Stimulated activated naive CD8-positive, alpha-beta T cell treated with anti-CD3 and anti-CD28 coated beads, Interleukin-15, Interleukin-2, amounts not matched to agents 100 ng/mL and 50 ng/mL, for 24 hours (primary cell): ENCODE measurements around the gene COIL.

Experiments
- H3K27ac Mint-ChIP-seq: one replicate; pipeline ENCODE4 v1.8.0; 2021; ENCODE audit warnings: mild to moderate bottlenecking, mixed read lengths
- H3K27me3 Mint-ChIP-seq: one replicate; pipeline ENCODE4 v1.8.0; 2021; ENCODE audit warnings: mixed read lengths
- H3K36me3 Mint-ChIP-seq: one replicate; pipeline ENCODE4 v1.8.0; 2021; ENCODE audit warnings: low read depth, mixed read lengths
- H3K4me1 Mint-ChIP-seq: one replicate; pipeline ENCODE4 v1.8.0; 2021; ENCODE audit warnings: low read depth, mixed read lengths
- H3K4me3 Mint-ChIP-seq: one replicate; pipeline ENCODE4 v1.8.0; 2021; ENCODE audit warnings: mild to moderate bottlenecking, mixed read lengths
- H3K9me3 Mint-ChIP-seq: one replicate; pipeline ENCODE4 v1.8.0; 2021; ENCODE audit warnings: mixed read lengths

The COIL gene, protein sequence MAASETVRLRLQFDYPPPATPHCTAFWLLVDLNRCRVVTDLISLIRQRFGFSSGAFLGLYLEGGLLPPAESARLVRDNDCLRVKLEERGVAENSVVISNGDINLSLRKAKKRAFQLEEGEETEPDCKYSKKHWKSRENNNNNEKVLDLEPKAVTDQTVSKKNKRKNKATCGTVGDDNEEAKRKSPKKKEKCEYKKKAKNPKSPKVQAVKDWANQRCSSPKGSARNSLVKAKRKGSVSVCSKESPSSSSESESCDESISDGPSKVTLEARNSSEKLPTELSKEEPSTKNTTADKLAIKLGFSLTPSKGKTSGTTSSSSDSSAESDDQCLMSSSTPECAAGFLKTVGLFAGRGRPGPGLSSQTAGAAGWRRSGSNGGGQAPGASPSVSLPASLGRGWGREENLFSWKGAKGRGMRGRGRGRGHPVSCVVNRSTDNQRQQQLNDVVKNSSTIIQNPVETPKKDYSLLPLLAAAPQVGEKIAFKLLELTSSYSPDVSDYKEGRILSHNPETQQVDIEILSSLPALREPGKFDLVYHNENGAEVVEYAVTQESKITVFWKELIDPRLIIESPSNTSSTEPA

GRCh38 chr17:56960596-56961538, at the start of gene COIL:
TSS of gene COIL (minus strand) at chr17:56961050. CDS start at chr17:56961019, 31 bp downstream.
- Mint-ChIP-seq H3K27ac (peak within 1 kb of the TSS; percentile 85), H3K4me1 (peaks cover 26% of the 10 kb centered on the region), H3K27me3 (no peaks in the 10 kb centered on the region), H3K4me3 (peak within 1 kb of the TSS; percentile 84), H3K36me3 (no peaks in the 10 kb centered on the region), H3K9me3 (no peaks in the 10 kb centered on the region)

DNA sequence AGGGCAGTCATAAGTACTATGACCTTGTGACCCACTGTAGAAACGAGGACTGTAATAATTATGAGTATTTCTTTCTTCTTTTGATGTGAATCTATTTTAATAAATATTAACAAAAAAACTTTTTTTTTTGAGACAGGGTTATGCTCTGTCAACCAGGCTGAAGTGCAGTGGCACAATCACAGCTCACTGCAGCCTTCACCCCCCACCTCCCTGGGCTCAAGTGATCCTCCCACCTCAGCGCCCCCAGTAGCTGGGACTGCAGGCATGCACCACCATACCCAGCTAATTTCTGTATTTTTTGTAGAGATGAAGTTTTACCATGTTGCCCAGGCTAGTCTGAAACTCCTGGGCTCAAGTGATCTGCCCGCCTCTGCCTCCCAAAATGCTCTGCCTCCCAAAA, 49.6 kb upstream of the COIL start:
- Mint-ChIP-seq H3K27ac (no peak overlapping the region), H3K4me1 (peaks cover 16% of the 10 kb centered on the region), H3K4me3 (peak overlapping the region; percentile 49), H3K9me3 (no peaks in the 10 kb centered on the region), H3K27me3 (no peaks in the 10 kb centered on the region), H3K36me3 (no peaks in the 10 kb centered on the region)

GRCh38 chr17:57009737-57010445, 49.0 kb upstream of the COIL start:
- no peaks in the 10 kb centered on the region for H3K27me3 Mint-ChIP-seq
- no peaks in the 10 kb centered on the region for H3K9me3 Mint-ChIP-seq
- H3K27ac Mint-ChIP-seq, result no peak overlapping the region
- peaks cover 20% of the 10 kb centered on the region for H3K4me1 Mint-ChIP-seq
- peak overlapping the region; percentile 49 for H3K4me3 Mint-ChIP-seq
- H3K36me3 Mint-ChIP-seq, result no peaks in the 10 kb centered on the region

DNA sequence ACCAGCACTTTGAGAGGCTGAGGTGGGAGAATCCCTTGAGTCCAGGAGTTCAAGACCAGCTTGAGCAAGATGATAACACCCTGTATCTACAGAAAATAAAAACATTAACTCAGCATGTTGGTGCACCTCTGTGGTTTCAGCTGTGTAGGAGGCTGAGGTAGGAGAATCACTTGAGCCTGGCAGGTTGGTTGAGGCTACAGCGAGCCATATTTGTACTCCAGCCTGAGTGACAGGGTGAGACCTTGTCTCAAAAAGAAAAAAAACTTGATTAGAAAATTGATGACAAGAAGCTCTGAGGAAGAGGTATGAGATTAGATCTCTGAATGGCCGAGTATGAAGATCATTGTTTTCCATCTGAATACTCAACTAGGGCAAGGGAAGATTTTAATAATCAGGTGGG, 48.1 kb upstream of the COIL start:
- H3K9me3 Mint-ChIP-seq, result no peaks in the 10 kb centered on the region
- H3K36me3 Mint-ChIP-seq, result no peaks in the 10 kb centered on the region
- no peak overlapping the region for H3K27ac Mint-ChIP-seq
- no peaks in the 10 kb centered on the region for H3K27me3 Mint-ChIP-seq
- no peak overlapping the region for H3K4me3 Mint-ChIP-seq
- peaks cover 23% of the 10 kb centered on the region for H3K4me1 Mint-ChIP-seq

DNA sequence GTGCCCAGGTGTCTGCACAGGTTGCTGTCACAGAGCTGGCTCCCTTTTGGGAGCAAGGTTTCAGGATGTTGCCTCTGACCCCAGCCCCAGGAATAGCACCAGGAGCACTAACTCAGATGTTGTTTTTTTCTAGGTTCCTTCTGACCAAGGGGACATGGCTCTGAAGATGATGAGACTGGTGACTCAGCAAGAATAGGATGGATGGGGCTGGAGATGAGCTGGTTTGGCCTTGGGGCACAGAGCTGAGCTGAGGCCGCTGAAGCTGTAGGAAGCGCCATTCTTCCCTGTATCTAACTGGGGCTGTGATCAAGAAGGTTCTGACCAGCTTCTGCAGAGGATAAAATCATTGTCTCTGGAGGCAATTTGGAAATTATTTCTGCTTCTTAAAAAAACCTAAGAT, 45.2 kb upstream of the COIL start:
- Mint-ChIP-seq H3K4me1 (peaks cover 28% of the 10 kb centered on the region), H3K9me3 (no peaks in the 10 kb centered on the region), H3K36me3 (peaks cover 3% of the 10 kb centered on the region), H3K4me3 (no peak overlapping the region), H3K27ac (no peak overlapping the region), H3K27me3 (no peaks in the 10 kb centered on the region)

DNA sequence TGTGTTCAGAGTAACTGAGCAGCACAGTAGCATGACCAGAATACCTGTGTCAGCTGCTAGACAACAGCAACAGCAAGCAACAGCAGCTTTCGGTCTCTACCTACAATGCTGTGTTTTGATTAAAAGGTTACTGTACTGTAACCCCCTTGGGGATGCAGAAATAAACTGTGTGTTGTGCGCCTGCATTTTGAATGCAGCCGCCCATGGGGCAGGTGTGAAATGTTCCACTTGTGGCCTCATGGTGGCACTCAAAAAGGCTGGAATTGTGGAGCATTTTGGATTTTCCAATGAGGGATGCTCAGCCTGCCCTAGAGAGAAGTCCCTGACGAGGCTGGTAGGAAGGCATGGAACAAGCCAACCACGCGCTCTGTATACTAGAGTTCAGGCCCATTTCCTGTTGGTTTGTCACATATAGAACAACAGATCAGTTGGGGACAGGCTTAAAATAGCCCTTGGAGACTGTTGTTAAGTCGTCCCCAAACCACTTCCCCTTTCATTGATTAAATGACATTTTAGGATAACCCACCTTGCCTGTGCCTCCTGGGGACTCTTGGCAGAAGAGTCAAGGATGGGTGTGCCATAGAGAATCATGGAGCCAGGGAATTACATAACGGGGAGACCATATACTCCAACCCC, 44.2 kb upstream of the COIL start:
- H3K4me1 Mint-ChIP-seq, result peaks cover 22% of the 10 kb centered on the region
- peaks cover 3% of the 10 kb centered on the region for H3K36me3 Mint-ChIP-seq
- no peak overlapping the region for H3K27ac Mint-ChIP-seq
- no peaks in the 10 kb centered on the region for H3K9me3 Mint-ChIP-seq
- H3K27me3 Mint-ChIP-seq, result no peaks in the 10 kb centered on the region
- H3K4me3 Mint-ChIP-seq, result no peak overlapping the region

DNA sequence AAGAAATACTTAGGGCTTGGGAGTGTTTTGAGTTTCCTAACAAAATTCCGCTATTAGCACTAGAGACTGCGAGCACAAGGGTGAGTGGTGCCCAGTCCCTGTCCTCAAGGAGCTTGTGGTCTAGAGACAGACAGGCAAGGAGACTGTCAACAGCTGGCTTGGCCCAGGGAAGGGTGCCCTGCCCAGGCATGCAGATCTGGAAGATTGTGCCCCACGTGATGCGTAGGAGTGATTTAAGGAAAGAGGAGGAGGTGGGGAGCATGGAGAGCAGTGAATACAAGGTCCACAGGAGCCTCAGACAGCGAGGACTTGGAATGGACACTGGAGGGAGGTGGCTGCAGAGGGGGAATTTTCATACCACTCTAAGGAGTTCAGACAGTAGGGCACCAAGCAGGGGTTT, 42.1 kb upstream of the COIL start:
- Mint-ChIP-seq H3K27ac (peak overlapping the region; percentile 21), H3K4me1 (peaks cover 16% of the 10 kb centered on the region), H3K4me3 (no peak overlapping the region), H3K36me3 (peaks cover 12% of the 10 kb centered on the region), H3K27me3 (no peaks in the 10 kb centered on the region), H3K9me3 (no peaks in the 10 kb centered on the region)

GRCh38 chr17:57001541-57001940, 40.7 kb upstream of the COIL start:
- Mint-ChIP-seq H3K36me3 (peaks cover 14% of the 10 kb centered on the region), H3K27ac (no peak overlapping the region), H3K4me3 (no peak overlapping the region), H3K4me1 (peaks cover 16% of the 10 kb centered on the region), H3K27me3 (no peaks in the 10 kb centered on the region), H3K9me3 (no peaks in the 10 kb centered on the region)

GRCh38 chr17:56997313-56997712, 36.5 kb upstream of the COIL start:
- Mint-ChIP-seq H3K27ac (no peak overlapping the region), H3K36me3 (peaks cover 20% of the 10 kb centered on the region), H3K27me3 (no peaks in the 10 kb centered on the region), H3K4me1 (no peaks in the 10 kb centered on the region), H3K4me3 (no peak overlapping the region), H3K9me3 (no peaks in the 10 kb centered on the region)

DNA sequence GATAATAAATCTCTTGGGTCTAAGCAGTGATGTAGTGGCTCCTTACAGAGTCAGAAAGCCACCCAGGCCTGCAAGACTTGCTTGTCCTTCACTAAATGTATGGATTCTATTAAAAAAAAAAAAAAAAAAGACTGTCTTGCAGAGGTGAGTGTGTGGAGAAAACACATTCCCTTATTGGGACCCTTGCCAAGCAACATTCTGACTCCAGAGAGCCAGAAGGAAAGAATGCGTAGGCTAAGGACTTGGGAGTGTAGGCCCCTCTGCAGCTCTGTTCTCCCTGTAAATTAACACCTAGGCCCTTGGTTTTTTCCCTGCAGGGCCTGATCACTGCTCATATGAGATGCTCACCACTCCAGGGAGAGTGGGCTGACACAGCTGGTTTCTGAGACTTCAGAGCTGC, 34.9 kb upstream of the COIL start:
- H3K27ac Mint-ChIP-seq, result no peak overlapping the region
- peaks cover 25% of the 10 kb centered on the region for H3K36me3 Mint-ChIP-seq
- H3K4me3 Mint-ChIP-seq, result no peak overlapping the region
- H3K4me1 Mint-ChIP-seq, result no peaks in the 10 kb centered on the region
- H3K9me3 Mint-ChIP-seq, result no peaks in the 10 kb centered on the region
- no peaks in the 10 kb centered on the region for H3K27me3 Mint-ChIP-seq

DNA sequence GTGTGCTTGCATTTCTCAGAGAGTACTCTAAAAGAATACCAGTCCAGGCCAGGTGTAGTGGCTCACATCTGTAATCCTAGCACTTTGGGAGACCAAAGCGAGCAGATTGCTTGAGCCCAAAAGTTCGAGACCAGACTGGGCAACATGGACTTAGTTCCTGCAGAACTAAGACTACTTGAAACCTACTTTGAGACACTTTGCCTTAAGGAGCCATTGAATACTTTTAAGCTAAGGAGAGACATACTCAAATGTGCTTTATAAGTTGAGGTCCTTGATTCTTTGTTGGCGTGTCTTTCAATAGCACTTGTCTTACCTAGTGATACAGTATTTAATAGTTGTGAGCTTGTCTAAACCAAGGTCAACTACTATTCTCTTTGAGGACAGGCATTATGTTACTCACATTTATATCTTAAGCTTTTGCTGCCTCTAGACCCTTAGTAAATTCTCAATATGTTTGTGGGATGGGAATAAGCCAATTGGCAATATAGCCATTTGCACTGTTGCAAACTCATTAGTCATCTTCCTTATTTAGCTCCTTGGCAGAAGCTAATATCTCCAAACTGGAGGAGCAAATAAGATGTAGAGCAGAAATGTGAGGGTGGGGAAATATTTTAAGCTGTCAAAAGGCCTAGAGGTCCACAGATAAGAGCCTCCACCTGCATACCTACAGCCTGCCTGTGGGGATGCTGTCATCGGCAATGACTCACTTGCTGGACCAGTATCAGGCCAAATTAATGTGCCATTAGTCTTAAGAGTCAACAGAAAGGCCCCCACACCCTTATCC, 33.4 kb upstream of the COIL start:
- H3K36me3 Mint-ChIP-seq, result peaks cover 27% of the 10 kb centered on the region
- H3K4me1 Mint-ChIP-seq, result no peaks in the 10 kb centered on the region
- no peaks in the 10 kb centered on the region for H3K9me3 Mint-ChIP-seq
- H3K27ac Mint-ChIP-seq, result no peak overlapping the region
- no peak overlapping the region for H3K4me3 Mint-ChIP-seq
- no peaks in the 10 kb centered on the region for H3K27me3 Mint-ChIP-seq

- H3K27me3 Mint-ChIP-seq, result no peaks in the 10 kb centered on the region
- H3K36me3 Mint-ChIP-seq, result peaks cover 26% of the 10 kb centered on the region
- no peak overlapping the region for H3K4me3 Mint-ChIP-seq
- no peaks in the 10 kb centered on the region for H3K4me1 Mint-ChIP-seq
- H3K27ac Mint-ChIP-seq, result no peak overlapping the region
- H3K9me3 Mint-ChIP-seq, result no peaks in the 10 kb centered on the region
These were observed 31.5 kb upstream of the COIL start for GRCh38 chr17:56992364-56992763.

- H3K4me1 Mint-ChIP-seq, result no peaks in the 10 kb centered on the region
- H3K36me3 Mint-ChIP-seq, result peaks cover 31% of the 10 kb centered on the region
- H3K27me3 Mint-ChIP-seq, result no peaks in the 10 kb centered on the region
- no peak overlapping the region for H3K4me3 Mint-ChIP-seq
- no peaks in the 10 kb centered on the region for H3K9me3 Mint-ChIP-seq
- H3K27ac Mint-ChIP-seq, result no peak overlapping the region
These were observed 28.2 kb upstream of the COIL start for GRCh38 chr17:56988901-56989572.
